GM18498 (cell line): Measurements from ENCODE around the gene SHISA2.

ENCODE experiments used
- ATAC-seq: cut with Tn5 transposase; IDR thresholded peaks from one replicate; pipeline ENCODE4 v1.9.1; 2021; ENCODE audit warnings: mild to moderate bottlenecking, moderate library complexity; ENCODE audit not compliant: unreplicated experiment

Gene SHISA2

GRCh38 chr13:26019881-26020870 lies 31.6 kb downstream of the SHISA2 start:
- ATAC-seq = no peak

- ATAC-seq = no peak
Measured at GRCh38 chr13:26019251-26019650, 32.6 kb downstream of the SHISA2 start.

DNA sequence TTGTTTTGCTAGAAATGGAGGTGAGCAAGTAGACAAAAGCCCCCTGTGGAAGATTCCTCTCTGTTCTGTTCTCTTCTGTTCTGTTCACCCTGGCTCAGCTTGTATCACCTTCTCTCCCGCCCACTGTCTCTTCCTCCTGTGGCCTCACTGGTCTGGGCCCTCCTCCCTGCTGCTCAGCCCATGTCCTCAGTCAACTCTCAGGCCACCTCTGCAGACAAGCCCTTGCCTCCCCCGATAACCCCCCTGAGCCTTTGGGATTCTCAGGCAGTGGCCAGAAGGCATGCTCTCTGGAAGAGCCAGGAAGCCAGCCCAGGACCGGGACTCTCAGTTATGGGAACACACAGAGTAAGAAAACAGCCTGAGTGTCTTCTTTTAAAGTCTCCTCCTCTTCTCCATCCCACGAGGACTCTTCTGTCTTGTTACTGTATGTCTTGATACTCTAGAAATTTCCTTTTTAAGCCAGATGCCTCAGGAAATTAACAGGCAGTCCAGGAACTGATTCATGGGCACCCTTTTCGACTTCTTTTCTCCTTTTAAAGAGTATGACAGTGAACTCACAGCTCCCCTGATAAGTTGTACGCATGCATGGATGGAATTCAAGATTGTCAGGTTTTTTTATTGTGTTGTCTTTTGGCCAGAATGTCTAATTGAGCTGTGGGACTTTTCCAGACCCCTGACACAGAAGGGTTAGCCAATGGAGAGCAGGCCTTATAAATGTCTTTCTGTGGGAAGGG lies 33.7 kb downstream of the SHISA2 start:
- ATAC-seq = no peak

- ATAC-seq = no peak
Measured at GRCh38 chr13:26017196-26017921, 34.5 kb downstream of the SHISA2 start.

DNA sequence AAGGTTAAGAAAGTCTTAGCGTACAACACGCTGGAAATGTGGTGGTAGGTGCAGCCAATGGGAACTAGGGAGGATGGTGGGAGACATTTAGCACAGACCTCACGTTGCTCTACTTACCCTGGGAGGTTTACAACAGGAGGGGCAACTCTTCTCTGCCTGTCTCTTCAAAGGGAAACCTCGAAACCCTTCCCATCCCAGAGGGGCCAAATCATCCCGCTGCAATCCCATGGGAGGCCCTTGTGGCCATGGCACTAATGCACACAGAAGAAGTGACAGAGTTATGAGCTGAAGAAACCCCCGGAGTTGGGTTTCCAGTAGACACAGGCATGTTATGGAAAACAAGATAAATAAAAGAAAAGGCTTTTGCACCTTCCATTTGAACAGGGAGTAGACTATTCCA lies 35.6 kb downstream of the SHISA2 start:
- no peak for ATAC-seq

- no peak for ATAC-seq
Measured at GRCh38 chr13:26015271-26016125, 36.3 kb downstream of the SHISA2 start.

- no peak for ATAC-seq
Measured at GRCh38 chr13:26012995-26013394, 38.8 kb downstream of the SHISA2 start.

DNA sequence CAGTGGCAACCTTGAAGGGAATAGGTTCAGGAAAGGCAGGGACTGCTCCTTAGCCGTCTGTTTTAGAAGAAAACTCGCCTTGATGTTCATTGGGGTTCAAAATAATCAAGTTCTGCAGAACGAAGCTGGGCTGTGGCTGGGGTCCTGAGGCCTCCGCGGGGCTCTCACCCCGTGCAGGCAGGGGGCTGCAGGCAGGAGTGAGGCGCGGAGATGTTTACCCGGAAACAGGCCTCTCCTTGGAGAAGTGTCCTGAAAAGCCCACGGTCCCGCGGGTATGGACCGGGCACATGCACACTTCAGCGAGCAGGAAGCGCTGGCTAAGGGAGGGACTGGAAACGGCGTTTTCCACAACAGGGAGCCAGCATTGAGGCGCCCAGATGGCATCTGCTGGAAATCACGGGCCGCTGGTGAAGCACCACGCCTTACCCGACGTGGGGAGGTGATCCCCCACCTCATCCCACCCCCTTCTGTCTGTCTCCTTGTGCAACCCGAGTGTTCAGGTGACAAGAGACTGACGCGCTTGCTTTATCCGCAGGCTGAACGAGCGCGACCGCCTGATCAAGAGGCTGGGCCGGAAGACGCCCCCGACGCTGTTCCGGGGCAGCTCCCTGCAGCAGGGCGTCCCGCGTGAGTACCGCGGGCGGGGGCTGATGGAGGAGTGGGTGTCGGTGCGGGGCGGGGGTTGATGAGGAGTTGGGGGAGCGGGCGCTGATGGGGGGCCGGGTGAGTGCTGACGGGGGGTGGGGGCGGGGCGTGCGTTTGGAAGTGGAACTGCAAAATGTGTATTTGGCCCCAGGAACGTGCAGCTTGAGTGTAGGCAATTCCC lies 39.6 kb downstream of the SHISA2 start:
- no peak for ATAC-seq

DNA sequence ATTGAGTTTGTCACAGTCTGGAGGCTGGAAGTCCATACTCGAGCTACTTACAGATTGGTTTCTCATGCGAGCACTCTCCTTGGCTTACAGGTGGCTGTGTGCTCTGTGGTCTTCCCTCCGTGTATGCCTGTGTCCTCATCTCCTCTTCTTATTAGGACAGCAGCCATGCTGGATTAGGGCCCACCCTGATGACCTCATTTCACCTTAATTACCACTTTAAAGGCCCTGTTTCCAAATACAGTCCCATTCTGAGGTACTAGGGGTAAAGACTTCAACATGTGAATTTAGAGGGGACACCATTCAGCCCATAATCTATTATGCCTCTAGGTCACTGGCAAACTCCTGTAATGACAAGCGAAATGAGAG lies 40.6 kb downstream of the SHISA2 start:
- no peak for ATAC-seq

DNA sequence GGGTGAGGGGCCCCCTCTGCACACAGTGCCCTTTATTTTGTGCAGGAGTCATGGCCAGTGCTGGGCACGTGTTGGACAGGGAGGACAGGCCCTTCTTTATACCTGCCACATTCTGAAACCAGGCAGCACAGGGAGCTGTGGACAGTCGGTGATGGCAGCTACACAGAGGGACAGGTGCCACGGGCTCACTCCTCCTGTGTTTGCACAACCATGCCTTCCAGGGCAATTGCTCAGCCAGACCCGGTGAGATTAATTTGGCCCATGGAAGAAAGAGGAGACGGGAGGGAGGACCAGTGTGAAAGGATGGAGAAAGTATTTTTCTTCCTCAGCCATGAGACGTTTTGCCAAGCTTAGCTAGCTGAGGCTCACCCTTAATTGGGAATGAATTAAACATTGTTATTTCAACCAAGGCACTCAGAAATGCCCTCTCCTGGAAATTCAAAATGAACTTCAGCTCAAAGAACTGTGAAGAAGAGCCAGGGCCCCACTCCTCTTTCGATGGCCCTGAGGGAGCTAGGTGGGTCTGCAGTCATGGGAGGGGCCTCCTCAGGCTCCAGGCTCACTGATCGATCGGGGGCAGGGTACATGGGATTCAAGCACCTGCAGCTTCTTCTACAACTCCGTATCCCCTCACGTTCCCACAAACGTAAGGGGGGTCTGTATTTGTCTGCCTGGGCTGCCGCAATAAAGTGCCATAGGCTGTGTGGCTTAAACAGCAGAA lies 41.2 kb downstream of the SHISA2 start:
- ATAC-seq = no peak

GRCh38 chr13:26007261-26008125 lies 44.3 kb downstream of the SHISA2 start:
- no peak for ATAC-seq
